WERI-Rb-1 (cell line): Measurements from ENCODE around the gene SRGAP1.

Experiments used
- DNase-seq: peaks from one replicate; pipeline ENCODE4 v3.0.0-alpha.2; 2020
- H3K27ac ChIP-seq: fragments of 250-450 bp; sonication (Bioruptor Pico); 2 replicates; pipeline ENCODE4 v1.5.1; 2020; ENCODE audit warnings: mild to moderate bottlenecking, moderate library complexity
- H3K27me3 ChIP-seq: fragments of 250-450 bp; sonication (Bioruptor Pico); 2 replicates; pipeline ENCODE4 v1.5.1; 2021; ENCODE audit warnings: mild to moderate bottlenecking, low read depth, moderate library complexity; ENCODE audit not compliant: insufficient read depth, severe bottlenecking
- H3K36me3 ChIP-seq: fragments of 250-450 bp; sonication (Bioruptor Pico); 2 replicates; pipeline ENCODE4 v1.5.1; 2020; ENCODE audit warnings: mild to moderate bottlenecking, moderate library complexity
- H3K4me3 ChIP-seq: 2 replicates; pipeline ENCODE4 v1.5.1; 2011; ENCODE audit warnings: low read depth, mild to moderate bottlenecking, control low read depth, low read length
- H3K9me3 ChIP-seq: fragments of 250-450 bp; sonication (Bioruptor Pico); 2 replicates; pipeline ENCODE4 v1.5.1; 2021; ENCODE audit warnings: mild to moderate bottlenecking, moderate library complexity; ENCODE audit not compliant: severe bottlenecking
- CTCF ChIP-seq: IDR thresholded peaks from 2 replicates; pipeline ENCODE4 v1.5.1; 2011; ENCODE audit warnings: low read depth, mild to moderate bottlenecking, control low read depth, inconsistent platforms, low read length

SRGAP1 gene

GRCh38 chr12:63897931-63898330 is 53.4 kb downstream of the SRGAP1 start:
- no peak overlapping the region for H3K27ac ChIP-seq

GRCh38 chr12:63898764-63899337 is 54.4 kb downstream of the SRGAP1 start:
- Histone ChIP-seq H3K4me3 (no peak overlapping the region), H3K27ac (no peak overlapping the region), H3K9me3 (no peaks in the 10 kb centered on the region), H3K27me3 (no peaks in the 10 kb centered on the region), H3K36me3 (no peaks in the 10 kb centered on the region)
- no peak for DNase-seq
- no peak for TF ChIP-seq CTCF

More at GRCh38 chr12:63897931-63898330, 53.4 kb downstream of the SRGAP1 start:
- Histone ChIP-seq H3K9me3 (no peaks in the 10 kb centered on the region), H3K4me3 (no peak overlapping the region), H3K27me3 (no peaks in the 10 kb centered on the region), H3K36me3 (no peaks in the 10 kb centered on the region)
- TF ChIP-seq CTCF = no peak
- no peak for DNase-seq

- no peak for TF ChIP-seq CTCF
- Histone ChIP-seq H3K36me3 (no peaks in the 10 kb centered on the region), H3K27me3 (no peaks in the 10 kb centered on the region), H3K4me3 (no peak overlapping the region), H3K27ac (no peak overlapping the region), H3K9me3 (no peaks in the 10 kb centered on the region)
- no peak for DNase-seq
These were observed 54.9 kb downstream of the SRGAP1 start for GRCh38 chr12:63899396-63899795.

- no peak for TF ChIP-seq CTCF
- no peaks in the 10 kb centered on the region for H3K36me3 ChIP-seq
- no peaks in the 10 kb centered on the region for H3K27me3 ChIP-seq
- no peak for DNase-seq
- no peaks in the 10 kb centered on the region for H3K9me3 ChIP-seq
- H3K4me3 ChIP-seq = no peak overlapping the region
- H3K27ac ChIP-seq = no peak overlapping the region
These were observed 56.7 kb downstream of the SRGAP1 start for GRCh38 chr12:63900922-63901793.

- H3K4me3 ChIP-seq = no peak overlapping the region
- TF ChIP-seq CTCF = no peak
- no peak overlapping the region for H3K27ac ChIP-seq
- DNase-seq = no peak
- no peaks in the 10 kb centered on the region for H3K36me3 ChIP-seq
- H3K9me3 ChIP-seq = peaks cover 5% of the 10 kb centered on the region
- H3K27me3 ChIP-seq = no peaks in the 10 kb centered on the region
These were observed 60.2 kb downstream of the SRGAP1 start for GRCh38 chr12:63904653-63905052.
